ENCODE measurements around the gene IGSF9B.

GRCh38 chr11:133938166-133938565 is 18.6 kb downstream of the IGSF9B start:
- TF ChIP-seq, protein P1, sequence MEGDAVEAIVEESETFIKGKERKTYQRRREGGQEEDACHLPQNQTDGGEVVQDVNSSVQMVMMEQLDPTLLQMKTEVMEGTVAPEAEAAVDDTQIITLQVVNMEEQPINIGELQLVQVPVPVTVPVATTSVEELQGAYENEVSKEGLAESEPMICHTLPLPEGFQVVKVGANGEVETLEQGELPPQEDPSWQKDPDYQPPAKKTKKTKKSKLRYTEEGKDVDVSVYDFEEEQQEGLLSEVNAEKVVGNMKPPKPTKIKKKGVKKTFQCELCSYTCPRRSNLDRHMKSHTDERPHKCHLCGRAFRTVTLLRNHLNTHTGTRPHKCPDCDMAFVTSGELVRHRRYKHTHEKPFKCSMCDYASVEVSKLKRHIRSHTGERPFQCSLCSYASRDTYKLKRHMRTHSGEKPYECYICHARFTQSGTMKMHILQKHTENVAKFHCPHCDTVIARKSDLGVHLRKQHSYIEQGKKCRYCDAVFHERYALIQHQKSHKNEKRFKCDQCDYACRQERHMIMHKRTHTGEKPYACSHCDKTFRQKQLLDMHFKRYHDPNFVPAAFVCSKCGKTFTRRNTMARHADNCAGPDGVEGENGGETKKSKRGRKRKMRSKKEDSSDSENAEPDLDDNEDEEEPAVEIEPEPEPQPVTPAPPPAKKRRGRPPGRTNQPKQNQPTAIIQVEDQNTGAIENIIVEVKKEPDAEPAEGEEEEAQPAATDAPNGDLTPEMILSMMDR (IDR thresholded peaks at IDR 0.05): no peak
- no peak for TF ChIP-seq POLR2A (IDR thresholded peaks at IDR 0.05)

Measured in uterus (tissue), 2 donors.